SK-N-SH (cell line): ENCODE data around the gene TBC1D19. TPM values are rescaled to one million over a fixed set of nuclear protein-coding genes. Genes with fewer than 3 reads are reported as not detected.

Source experiments
- CTCF ChIA-PET: fragments of 300-600, 350-600 bp; formaldehyde crosslinking; extraction: SDS; loops from one replicate; lab custom pipeline; 2021; lab: Yijun Ruan, JAX
- POLR2A ChIA-PET: fragments of 350-600 bp; sonication (Branson Sonifier 250); formaldehyde crosslinking; extraction: SDS; loops from one replicate; lab custom pipeline; 2020; ENCODE audit warnings: antibody characterized with exemption, inconsistent platforms; lab: Yijun Ruan, JAX
- DNase-seq: peaks from one replicate; pipeline ENCODE4 v3.0.0; 2012
- H2AFZ ChIP-seq: fragments of 200-600 bp; sonication (generic); 2 replicates; pipeline ENCODE4 v1.8.1; 2016; ENCODE audit warnings: antibody characterized with exemption, mild to moderate bottlenecking, low read depth
- H3F3A ChIP-seq: fragments of 200-600 bp; sonication (generic); replicated peaks from 2 replicates; pipeline ENCODE3; 2016; ENCODE audit warnings: antibody characterized with exemption, mild to moderate bottlenecking; ENCODE audit not compliant: insufficient read depth
- H3K27ac ChIP-seq, 2 experiments: fragments of 200-500 bp in 1 of 2; fragments of 200-600 bp in 1 of 2; sonication (Bioruptor generic) in 1 of 2; sonication (generic), shearing (Covaris generic) in 1 of 2; 2 replicates each; pipeline versions ENCODE4 v1.5.1 to v1.6.1; 2014 to 2016; ENCODE audit warnings: low read depth in 2 of 2, inconsistent platforms in 1 of 2, low read length in 1 of 2, mild to moderate bottlenecking in 1 of 2, mixed read lengths in 1 of 2
- H3K27me3 ChIP-seq: fragments of 200-600 bp; sonication (generic), shearing (Covaris generic); 2 replicates; pipeline ENCODE4 v1.6.1; 2016; ENCODE audit warnings: mixed run types; ENCODE audit not compliant: insufficient read depth
- H3K36me3 ChIP-seq, 2 experiments: fragments of 200-500 bp in 1 of 2; fragments of 200-600 bp in 1 of 2; sonication (Bioruptor generic) in 1 of 2; sonication (generic) in 1 of 2; replicated peaks in 1 of 2; 2 replicates each; pipeline versions ENCODE3 to v1.5.1; 2014 to 2016; ENCODE audit warnings: low read length in 1 of 2, mild to moderate bottlenecking in 1 of 2; ENCODE audit not compliant: insufficient read depth in 2 of 2, control insufficient read depth in 1 of 2
- H3K4me1 ChIP-seq, 2 experiments: fragments of 200-500 bp in 1 of 2; fragments of 200-600 bp in 1 of 2; sonication (Bioruptor generic) in 1 of 2; sonication (generic), shearing (Covaris generic) in 1 of 2; 2 replicates each; pipeline versions ENCODE4 v1.5.1 to v1.6.1; 2014 to 2016; ENCODE audit warnings: low read depth in 1 of 2, low read length in 1 of 2, mixed run types in 1 of 2; ENCODE audit not compliant: insufficient read depth in 2 of 2, control insufficient read depth in 1 of 2
- H3K4me2 ChIP-seq: fragments of 200-600 bp; sonication (generic), shearing (Covaris generic); 2 replicates; pipeline ENCODE4 v1.6.1; 2017; ENCODE audit warnings: mixed run types
- H3K4me3 ChIP-seq, 2 experiments: fragments of 200-500 bp in 1 of 2; fragments of 200-600 bp in 1 of 2; sonication (Bioruptor generic) in 1 of 2; sonication (generic), shearing (Covaris generic) in 1 of 2; 2 replicates each; pipeline versions ENCODE4 v1.5.1 to v1.8.1; 2014 to 2016; ENCODE audit warnings: low read depth in 2 of 2, inconsistent platforms in 1 of 2, low read length in 1 of 2, mild to moderate bottlenecking in 1 of 2, mixed read lengths in 1 of 2, moderate library complexity in 1 of 2
- H3K79me2 ChIP-seq: fragments of 200-600 bp; sonication (generic); 2 replicates; pipeline ENCODE4 v1.8.1; 2017; ENCODE audit warnings: mild to moderate bottlenecking; ENCODE audit not compliant: insufficient read depth
- H3K9ac ChIP-seq: fragments of 200-600 bp; sonication (generic); 2 replicates; pipeline ENCODE4 v1.6.1; 2017; ENCODE audit warnings: mixed run types
- H3K9me2 ChIP-seq: fragments of 200-600 bp; sonication (generic); 2 replicates; pipeline ENCODE4 v1.6.1; 2017; ENCODE audit warnings: mixed run types
- H3K9me3 ChIP-seq: fragments of 200-600 bp; sonication (generic); 2 replicates; pipeline ENCODE4 v1.6.1; 2017; ENCODE audit warnings: mixed run types, mild to moderate bottlenecking, moderate library complexity
- H4K20me1 ChIP-seq: fragments of 200-600 bp; sonication (generic); 2 replicates; pipeline ENCODE4 v1.6.1; 2017; ENCODE audit warnings: mild to moderate bottlenecking, mixed run types; ENCODE audit not compliant: insufficient read depth
- EP300 ChIP-seq, 2 experiments: IDR thresholded peaks; 2 replicates each; pipeline versions ENCODE4 v1.4.0 to v1.6.1; 2012; ENCODE audit warnings: borderline replicate concordance in 1 of 2, low read depth in 1 of 2, low read length in 1 of 2
- FOSL2 ChIP-seq: IDR thresholded peaks from 2 replicates; pipeline ENCODE4 v1.4.0; 2012; ENCODE audit warnings: low read depth, mild to moderate bottlenecking, moderate library complexity, borderline replicate concordance
- FOXM1 ChIP-seq: IDR thresholded peaks from 2 replicates; pipeline ENCODE4 v1.4.0; 2012; ENCODE audit warnings: low read depth, mild to moderate bottlenecking
- GABPA ChIP-seq: IDR thresholded peaks from 2 replicates; pipeline ENCODE4 v1.4.0; 2012; ENCODE audit warnings: low read depth, mild to moderate bottlenecking
- JUND ChIP-seq: IDR thresholded peaks from 2 replicates; pipeline ENCODE4 v1.4.0; 2012
- MXI1 ChIP-seq: IDR thresholded peaks from 2 replicates; pipeline ENCODE4 v1.6.1; 2012; ENCODE audit warnings: mild to moderate bottlenecking, low read depth, low read length, improper control_type of control experiment
- NRF1 ChIP-seq: IDR thresholded peaks from 2 replicates; pipeline ENCODE4 v1.6.1; 2012; ENCODE audit warnings: low read depth, mild to moderate bottlenecking, low read length
- POLR2AphosphoS5 ChIP-seq: IDR thresholded peaks from 2 replicates; pipeline ENCODE4 v1.6.1; 2012; ENCODE audit warnings: low read depth, low read length
- RAD21 ChIP-seq: IDR thresholded peaks from 2 replicates; pipeline ENCODE4 v1.6.1; 2012; ENCODE audit warnings: mild to moderate bottlenecking, low read length
- REST ChIP-seq: IDR thresholded peaks from 2 replicates; pipeline ENCODE4 v1.6.1; 2012; ENCODE audit warnings: mild to moderate bottlenecking, low read depth, low read length, moderate library complexity
- RFX5 ChIP-seq: IDR thresholded peaks from 2 replicates; pipeline ENCODE4 v1.6.1; 2012; ENCODE audit warnings: mild to moderate bottlenecking, improper control_type of control experiment, low read length
- SIN3A ChIP-seq: IDR thresholded peaks from 2 replicates; pipeline ENCODE4 v1.6.1; 2012; ENCODE audit warnings: low read depth, mild to moderate bottlenecking, low read length, moderate library complexity, borderline replicate concordance
- SMC3 ChIP-seq: IDR thresholded peaks from 2 replicates; pipeline ENCODE4 v1.6.1; 2012; ENCODE audit warnings: low read depth, low read length, improper control_type of control experiment
- TAF1 ChIP-seq: IDR thresholded peaks from 2 replicates; pipeline ENCODE4 v1.6.1; 2012; ENCODE audit warnings: low read depth, mild to moderate bottlenecking, low read length, moderate library complexity, borderline replicate concordance
- USF2 ChIP-seq: fragments of 150-350 bp; IDR thresholded peaks from 2 replicates; pipeline ENCODE4 v1.6.1; 2017; ENCODE audit warnings: antibody characterized with exemption, low read length, low read depth, borderline replicate concordance
- WGBS: methylation state at CpG from one replicate; pipeline ENCODE4 v1.1.6; 2017; ENCODE audit warnings: low lambda C conversion rate; 5-methylcytosine and 5-hydroxymethylcytosine counted together
- polyA plus RNA-seq, 3 experiments: library from polyadenylated mRNA; depleted of rRNA; stranded (reverse); fragments of >200 nt; gene quantifications; 2 replicates each; pipeline ENCODE4 v1.2.3, GENCODE V29; 2012
- TF ChIP-seq, protein P1 (sequence below): IDR thresholded peaks from 2 replicates; pipeline ENCODE4 v1.4.0; 2012; ENCODE audit warnings: low read depth, borderline replicate concordance
- TF ChIP-seq, protein P2 (sequence below): IDR thresholded peaks from 2 replicates; pipeline ENCODE4; 2012
- TF ChIP-seq, protein P3 (sequence below): IDR thresholded peaks from 2 replicates; pipeline ENCODE4 v1.4.0; 2012; ENCODE audit warnings: low read depth
- TF ChIP-seq, protein P4 (sequence below): fragments of 200-600 bp; sonication (generic); IDR thresholded peaks from 2 replicates; pipeline ENCODE4 v1.6.1; 2017; ENCODE audit warnings: antibody characterized with exemption, mild to moderate bottlenecking, moderate library complexity

Gene TBC1D19
- polyA plus RNA-seq, 1 of the 3 experiments (the other 2 are of a cell fraction): 4.2 TPM

- TF ChIP-seq, protein P1, sequence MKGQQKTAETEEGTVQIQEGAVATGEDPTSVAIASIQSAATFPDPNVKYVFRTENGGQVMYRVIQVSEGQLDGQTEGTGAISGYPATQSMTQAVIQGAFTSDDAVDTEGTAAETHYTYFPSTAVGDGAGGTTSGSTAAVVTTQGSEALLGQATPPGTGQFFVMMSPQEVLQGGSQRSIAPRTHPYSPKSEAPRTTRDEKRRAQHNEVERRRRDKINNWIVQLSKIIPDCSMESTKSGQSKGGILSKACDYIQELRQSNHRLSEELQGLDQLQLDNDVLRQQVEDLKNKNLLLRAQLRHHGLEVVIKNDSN: no peak
- TF ChIP-seq TAF1 (no peak), GABPA (no peak), RFX5 (no peak), FOSL2 (peak; percentile 92), RAD21 (no peak), NRF1 (no peak), USF2 (no peak), EP300 (IDR thresholded peaks at IDR 0.05; ENCODE audit: borderline replicate concordance in 1 of 2, low read depth in 1 of 2, low read length in 1 of 2) (peak in 1 of 2 experiments; percentile 39; a peak in 1 of 4 replicates), POLR2AphosphoS5 (0 out of 2 replicates have a peak, but pooled peaks have one; percentile 41), FOXM1 (peak; percentile 79), SIN3A (no peak)
- TF ChIP-seq, protein P2, sequence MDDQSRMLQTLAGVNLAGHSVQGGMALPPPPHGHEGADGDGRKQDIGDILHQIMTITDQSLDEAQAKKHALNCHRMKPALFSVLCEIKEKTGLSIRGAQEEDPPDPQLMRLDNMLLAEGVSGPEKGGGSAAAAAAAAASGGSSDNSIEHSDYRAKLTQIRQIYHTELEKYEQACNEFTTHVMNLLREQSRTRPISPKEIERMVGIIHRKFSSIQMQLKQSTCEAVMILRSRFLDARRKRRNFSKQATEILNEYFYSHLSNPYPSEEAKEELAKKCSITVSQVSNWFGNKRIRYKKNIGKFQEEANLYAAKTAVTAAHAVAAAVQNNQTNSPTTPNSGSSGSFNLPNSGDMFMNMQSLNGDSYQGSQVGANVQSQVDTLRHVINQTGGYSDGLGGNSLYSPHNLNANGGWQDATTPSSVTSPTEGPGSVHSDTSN: peak; percentile 31
- TF ChIP-seq, protein P3, sequence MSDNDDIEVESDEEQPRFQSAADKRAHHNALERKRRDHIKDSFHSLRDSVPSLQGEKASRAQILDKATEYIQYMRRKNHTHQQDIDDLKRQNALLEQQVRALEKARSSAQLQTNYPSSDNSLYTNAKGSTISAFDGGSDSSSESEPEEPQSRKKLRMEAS: no peak
Measured at GRCh38 chr4:26568446-26568994, 15.4 kb upstream of the TBC1D19 start (continued).

DNA sequence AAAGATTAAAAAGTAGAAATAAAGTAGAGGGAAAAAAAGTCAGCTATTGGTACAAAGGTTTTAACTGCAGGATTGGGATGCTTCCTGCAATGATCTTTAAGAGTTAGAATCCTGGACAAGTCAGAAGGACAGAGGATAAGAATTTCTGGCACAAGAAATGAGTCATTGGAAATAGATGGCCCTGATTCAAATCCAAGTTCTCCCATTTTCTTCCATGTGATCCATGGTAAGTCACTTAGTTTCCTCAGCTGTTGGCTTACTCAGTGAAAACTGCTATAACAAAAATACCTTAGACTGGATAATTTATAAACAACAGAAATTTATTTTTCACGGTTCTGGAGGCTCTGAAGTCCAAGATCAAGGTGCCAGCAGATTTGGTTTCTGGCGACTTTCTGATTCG is 13.3 kb upstream of the TBC1D19 start:
- ChIA-PET POLR2A (no interaction called here), CTCF (no interaction called here)
- H3K36me3 ChIP-seq: no peaks in the 10 kb centered on the region
- H3K9me3 ChIP-seq: no peaks in the 10 kb centered on the region
- H3K4me3 ChIP-seq: no peak overlapping the region
- no peak overlapping the region for H3K4me2 ChIP-seq
- no peak for TF ChIP-seq JUND
- no peak for TF ChIP-seq SIN3A
- no peak for TF ChIP-seq REST
- TF ChIP-seq, protein P4, sequence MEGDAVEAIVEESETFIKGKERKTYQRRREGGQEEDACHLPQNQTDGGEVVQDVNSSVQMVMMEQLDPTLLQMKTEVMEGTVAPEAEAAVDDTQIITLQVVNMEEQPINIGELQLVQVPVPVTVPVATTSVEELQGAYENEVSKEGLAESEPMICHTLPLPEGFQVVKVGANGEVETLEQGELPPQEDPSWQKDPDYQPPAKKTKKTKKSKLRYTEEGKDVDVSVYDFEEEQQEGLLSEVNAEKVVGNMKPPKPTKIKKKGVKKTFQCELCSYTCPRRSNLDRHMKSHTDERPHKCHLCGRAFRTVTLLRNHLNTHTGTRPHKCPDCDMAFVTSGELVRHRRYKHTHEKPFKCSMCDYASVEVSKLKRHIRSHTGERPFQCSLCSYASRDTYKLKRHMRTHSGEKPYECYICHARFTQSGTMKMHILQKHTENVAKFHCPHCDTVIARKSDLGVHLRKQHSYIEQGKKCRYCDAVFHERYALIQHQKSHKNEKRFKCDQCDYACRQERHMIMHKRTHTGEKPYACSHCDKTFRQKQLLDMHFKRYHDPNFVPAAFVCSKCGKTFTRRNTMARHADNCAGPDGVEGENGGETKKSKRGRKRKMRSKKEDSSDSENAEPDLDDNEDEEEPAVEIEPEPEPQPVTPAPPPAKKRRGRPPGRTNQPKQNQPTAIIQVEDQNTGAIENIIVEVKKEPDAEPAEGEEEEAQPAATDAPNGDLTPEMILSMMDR: no peak
- TF ChIP-seq, protein P2: no peak
- no peak for TF ChIP-seq MXI1
- no peak for TF ChIP-seq SMC3
- H3F3A ChIP-seq: peaks cover 19% of the 10 kb centered on the region
- 71% methylated on average over 3 of the region's 3 CpGs for WGBS
- H3K27ac ChIP-seq: no peak overlapping the region
- peaks cover 0 to 34% of the 10 kb centered on the region in 2 experiments; a peak in 3 of 4 replicates for H3K4me1 ChIP-seq
- no peaks in the 10 kb centered on the region for H3K79me2 ChIP-seq
- no peak overlapping the region for H3K9ac ChIP-seq
- H2AFZ ChIP-seq: no peak overlapping the region
- no peaks in the 10 kb centered on the region for H3K27me3 ChIP-seq
- H4K20me1 ChIP-seq: no peaks in the 10 kb centered on the region
- no peak for DNase-seq
- no peaks in the 10 kb centered on the region for H3K9me2 ChIP-seq
